Activated gamma-delta T cell treated with Interleukin-2 at 50 U/mL for 16 hours (primary cell): Measurements from ENCODE around the gene HLA-DOA.

Experiments
- DNase-seq: peaks from one replicate; pipeline ENCODE4 v3.0.0-alpha.2; 2020

The HLA-DOA gene

DNA sequence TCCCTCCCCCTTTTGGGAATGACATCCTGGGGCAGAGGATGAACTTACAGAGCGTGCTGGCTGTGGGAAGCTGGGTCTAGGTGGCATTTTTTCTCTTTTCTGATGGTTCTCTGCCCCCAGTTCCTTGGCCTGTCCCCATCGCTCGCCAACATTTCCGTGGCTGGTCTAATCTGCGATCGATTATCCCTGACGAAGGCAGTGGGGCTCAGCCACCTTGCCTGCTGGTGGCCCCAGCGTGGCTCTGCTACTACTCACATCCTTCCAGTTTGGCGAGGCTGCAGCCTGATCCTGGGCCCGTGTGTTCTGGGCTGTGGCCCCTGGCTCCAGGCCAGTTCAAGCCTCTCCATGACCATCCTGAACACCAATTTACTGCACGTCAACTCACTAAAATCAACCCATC lies 6.4 kb upstream of the HLA-DOA start:
- DNase-seq, result no peak

DNA sequence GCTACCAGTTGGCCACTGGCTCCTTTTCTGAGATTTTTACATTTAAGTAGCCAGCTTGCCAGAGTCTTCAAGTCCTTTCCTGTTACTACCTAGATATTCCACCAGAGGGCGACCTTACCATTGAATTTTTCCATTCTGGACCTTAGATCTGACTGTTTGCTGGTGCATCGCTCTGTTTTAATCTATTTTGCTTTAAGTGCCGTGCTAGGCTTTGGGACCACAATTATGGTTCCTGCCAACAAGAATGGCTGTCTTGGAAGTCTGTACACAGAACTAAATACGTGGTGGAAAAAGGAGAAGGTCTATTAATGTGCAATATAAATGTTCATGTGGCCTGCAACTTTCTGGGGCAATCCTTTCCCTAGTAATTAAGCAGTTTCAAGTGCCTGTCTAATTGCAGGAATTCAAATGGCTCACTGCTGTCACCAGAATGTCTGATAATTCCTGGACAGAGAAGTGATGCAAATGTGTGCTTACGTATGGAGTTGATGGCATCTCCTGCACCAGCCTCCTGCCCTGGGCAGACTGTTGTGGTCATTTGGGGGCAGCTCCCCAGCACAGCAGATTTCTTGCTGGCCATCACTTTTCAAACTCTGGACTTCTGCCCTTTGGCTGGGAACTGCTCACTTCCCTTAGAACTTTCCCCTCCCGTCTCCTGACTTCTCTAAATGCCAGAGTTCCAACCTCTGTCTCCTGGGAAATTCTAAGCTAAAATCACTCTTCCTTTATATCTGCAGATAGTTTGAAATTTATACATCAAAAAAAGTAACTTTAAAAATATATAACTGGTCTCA lies 5.6 kb upstream of the HLA-DOA start:
- peak; percentile 61 for DNase-seq

DNA sequence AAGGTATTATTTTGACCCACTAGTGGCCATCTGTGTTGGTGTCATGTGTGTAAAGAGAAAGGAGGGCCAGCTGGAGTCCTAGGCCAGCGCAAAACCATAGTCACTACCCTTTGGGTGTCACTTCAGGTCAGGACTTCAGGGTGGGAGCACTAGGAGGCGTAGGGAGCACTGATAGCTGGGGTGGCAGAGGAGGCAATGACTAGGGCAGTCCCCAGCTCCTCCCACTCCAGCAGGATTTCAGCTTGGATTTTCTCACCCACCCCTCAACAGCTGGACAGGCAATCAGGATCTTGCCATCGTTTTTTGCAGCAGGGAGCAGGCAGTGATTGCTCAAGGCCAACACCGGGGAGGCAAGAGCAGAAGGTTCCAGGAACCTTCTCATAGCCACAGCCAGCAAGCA lies 4.2 kb upstream of the HLA-DOA start:
- DNase-seq, result no peak

DNA sequence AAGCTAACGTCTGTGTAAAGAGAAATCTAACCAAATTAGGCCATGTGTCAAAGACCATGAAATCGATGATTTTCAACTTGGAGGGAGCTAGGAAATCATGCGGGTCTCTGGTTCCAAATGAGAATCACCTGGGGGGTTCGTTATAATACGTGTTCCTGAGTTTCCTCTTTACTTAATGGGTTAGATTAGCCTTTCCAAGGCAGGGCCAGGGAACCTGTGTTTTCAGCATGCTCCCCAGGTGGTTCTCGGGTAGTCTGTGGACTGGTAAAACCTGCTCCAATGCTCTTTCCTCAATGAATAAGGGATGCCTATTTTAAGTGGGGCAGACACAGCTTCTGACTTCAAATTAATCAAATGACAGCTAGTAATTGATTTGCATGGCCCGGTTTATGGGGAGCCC lies 965 bp upstream of the HLA-DOA start:
- DNase-seq, result no peak

DNA sequence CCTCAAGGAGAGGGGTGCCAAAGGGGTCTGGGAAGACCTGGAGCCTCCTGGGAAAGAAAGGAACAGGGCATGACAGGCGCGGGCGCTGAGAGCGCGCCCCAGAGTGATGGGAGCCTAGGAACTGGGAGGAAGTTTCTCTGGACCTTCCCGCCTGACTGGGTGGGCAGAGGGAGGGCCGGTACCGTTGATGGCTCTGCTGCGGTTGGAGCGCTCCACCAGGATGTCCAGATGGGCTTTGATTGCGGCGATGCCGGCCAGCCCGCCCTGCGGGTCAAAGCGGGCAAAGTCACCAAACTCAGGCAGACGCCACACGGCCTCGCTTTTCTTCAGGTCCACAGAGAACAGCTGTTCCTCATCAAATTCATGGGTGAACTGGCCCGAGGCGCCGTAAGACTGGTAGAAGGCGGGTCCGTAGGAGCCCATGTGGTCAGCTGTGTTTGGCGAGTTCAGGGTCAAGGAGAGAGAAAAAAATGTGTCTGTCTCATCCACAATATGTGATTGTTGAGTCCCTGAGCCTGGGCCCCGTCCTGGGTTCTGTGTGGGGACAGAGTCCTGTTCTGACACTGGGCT lies 1.5 kb downstream of the HLA-DOA start:
- no peak for DNase-seq

DNA sequence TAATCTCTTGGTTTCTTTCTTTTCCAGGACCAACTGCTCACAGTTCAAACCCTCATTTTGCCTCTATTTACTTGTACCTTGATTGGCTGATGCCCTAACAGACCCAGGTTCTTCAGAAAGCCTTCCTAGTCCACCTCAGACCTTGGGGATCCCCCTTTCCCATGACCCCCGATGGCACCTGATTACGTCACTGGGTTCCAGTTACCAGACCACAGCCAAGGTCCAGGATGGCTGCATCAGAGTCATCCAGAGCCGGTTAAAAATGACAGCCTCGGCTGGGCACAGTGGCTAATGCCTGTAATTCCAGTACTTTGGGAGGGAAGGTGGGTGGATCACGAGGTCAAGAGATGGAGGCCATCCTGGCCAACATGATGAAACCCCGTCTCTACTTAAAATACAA lies 4.5 kb downstream of the HLA-DOA start:
- no peak for DNase-seq

DNA sequence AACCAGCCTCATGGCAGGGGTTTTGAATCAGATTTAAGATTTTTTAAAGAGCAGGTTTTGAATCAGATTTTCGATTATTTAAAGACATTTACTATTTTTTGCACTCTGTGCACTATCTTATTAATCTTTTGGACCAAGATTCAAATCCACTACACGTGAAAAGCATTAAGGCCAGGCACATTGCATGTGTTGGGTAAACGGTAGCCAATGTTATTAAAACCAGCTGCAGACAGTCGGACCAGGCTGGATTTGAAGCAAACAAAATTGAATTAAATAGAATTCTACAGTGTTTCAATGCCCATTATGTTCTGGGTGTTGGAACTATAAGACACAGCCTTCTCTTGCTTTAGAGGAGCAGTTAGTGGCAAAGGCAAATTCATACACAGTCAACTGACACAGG lies 7.7 kb downstream of the HLA-DOA start:
- no peak for DNase-seq

DNA sequence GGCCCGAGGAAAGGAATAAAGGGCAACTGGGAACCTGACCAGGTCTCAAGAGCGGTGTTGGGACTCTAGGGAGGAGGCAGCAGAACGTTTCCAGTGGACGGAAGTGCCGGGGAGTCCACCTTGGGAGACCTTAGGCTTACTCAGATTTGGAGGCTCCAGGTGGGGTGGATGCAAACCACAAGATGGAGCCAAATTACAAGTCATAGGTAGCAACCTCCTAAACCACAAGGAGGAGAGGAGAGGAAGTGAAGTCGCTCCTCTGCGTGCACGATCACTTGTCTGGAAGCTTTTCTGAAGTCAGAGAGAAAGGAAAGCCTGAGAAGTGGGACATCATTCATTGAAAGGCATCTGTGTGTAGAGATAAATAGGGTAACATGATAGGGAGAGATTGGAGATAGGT lies 9.3 kb downstream of the HLA-DOA start:
- DNase-seq, result no peak

DNA sequence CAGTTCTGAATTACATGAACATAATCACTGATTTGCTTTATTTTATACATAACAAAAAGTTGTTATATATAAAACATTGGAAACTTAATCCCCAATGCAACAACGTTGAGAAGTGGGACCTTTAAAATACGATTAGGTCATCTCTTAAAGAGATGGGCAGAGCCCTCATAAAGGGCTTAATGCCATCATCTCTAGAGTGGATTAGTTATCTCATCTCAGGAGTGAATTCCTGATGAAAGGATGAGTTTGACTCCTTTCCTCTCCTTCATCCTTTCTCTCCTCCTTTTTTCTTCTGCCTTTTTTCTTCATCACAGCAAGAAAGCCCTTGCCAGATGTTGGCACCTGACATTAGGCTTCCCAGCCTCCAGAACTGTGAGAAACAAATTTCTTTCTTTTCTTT lies 13.9 kb downstream of the HLA-DOA start:
- DNase-seq, result no peak

DNA sequence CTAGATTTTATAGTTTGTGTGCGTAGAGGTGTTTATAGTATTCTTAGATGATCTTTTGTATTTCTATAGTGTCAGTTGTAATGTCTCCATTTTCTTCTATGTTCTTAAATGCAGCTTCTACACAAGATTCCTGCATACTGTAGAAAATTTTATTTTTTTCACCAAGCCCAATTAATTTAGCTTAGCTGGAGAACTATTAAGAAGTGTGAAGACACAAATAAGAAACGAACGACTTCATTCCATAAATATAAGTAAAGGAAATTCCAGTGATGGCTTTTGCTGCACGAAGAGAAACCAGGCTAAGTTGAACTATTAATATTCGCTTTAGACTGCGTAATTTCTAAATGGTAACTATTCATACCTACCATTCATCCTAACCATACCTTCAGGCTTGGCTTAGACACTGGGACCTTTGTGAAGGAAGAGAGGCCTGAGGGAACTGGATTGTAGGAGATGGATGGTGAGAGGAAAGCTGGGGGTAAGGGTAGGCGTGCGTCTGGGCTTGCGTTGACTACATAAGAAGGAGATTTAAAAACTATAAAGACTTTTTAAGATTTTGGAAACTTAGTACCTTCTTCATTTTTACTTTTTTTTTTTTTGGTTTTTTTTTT lies 15.9 kb downstream of the HLA-DOA start:
- DNase-seq, result no peak

DNA sequence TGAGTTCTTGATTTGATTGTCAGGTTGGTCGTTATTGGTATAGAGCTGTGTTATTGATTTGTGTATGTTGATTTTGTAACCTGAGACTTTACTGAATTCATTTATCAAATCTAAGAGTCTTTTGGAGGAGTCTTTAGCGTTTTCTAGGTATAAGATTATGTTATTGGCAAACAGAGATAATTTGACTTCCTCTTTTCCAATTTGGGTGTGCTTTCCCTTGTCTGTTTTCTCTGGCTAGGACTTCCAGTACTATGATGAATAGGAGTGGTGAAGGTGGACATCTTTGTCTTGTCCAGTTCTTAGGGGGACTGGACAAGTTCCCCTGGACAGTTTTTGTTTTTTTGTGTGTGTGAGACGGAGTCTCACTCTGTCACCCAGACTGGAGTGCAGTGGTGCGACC lies 17.4 kb downstream of the HLA-DOA start:
- no peak for DNase-seq

DNA sequence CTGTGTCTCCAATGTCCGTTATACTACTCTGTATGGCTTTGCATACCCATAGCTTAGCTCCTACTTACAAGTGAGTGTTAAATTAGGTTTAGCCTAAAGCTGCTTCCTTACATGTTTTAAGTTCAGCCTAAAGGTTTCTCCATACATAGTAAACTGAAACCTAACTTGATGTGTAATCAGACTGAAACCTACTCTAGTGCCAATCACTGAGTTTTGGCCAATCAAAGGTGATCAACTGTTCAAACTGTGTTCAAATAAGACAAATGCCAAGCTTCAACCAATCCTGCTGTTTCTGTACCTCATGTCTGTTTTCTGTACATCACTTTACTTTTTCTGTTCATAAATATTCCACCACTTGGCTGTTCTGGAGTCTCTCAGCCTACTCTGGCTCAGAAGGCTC lies 20.0 kb downstream of the HLA-DOA start:
- DNase-seq, result no peak

DNA sequence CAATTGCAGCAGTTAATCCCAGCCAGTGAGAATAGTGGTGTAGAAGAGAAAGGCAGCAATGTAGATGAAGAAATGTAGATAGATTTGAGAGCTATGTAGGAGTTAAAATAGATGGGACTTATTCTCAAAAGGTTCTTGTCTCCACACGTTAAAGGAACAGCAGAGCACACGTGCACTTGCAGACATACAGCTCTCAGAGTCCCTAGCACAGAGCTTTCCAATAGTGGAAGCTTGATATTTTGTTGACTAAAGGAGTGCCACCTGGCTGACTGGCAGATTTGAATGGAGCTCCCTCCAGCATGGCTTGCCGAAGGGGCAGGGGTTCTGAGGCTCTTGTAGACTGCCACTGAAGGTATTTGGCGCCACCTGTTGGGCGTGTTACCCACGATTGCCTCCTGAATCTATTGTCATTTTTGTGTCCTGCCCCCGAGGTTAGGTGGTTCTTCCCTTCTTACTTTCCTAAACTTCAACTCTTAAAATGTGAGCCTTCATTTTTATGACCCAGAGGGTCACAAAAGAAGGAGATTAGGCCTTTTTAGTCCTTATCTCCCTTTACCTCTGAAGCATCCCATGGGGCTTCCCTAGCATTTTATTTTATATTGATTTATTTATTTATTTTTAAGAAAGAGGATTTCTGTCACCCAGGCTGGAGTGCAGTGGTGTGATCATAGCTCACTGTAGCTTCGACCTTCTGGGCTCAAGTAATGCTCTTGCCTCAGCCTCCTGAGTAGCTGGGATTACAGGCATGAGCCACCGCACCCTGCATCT lies 24.6 kb downstream of the HLA-DOA start:
- peak; percentile 92 for DNase-seq

DNA sequence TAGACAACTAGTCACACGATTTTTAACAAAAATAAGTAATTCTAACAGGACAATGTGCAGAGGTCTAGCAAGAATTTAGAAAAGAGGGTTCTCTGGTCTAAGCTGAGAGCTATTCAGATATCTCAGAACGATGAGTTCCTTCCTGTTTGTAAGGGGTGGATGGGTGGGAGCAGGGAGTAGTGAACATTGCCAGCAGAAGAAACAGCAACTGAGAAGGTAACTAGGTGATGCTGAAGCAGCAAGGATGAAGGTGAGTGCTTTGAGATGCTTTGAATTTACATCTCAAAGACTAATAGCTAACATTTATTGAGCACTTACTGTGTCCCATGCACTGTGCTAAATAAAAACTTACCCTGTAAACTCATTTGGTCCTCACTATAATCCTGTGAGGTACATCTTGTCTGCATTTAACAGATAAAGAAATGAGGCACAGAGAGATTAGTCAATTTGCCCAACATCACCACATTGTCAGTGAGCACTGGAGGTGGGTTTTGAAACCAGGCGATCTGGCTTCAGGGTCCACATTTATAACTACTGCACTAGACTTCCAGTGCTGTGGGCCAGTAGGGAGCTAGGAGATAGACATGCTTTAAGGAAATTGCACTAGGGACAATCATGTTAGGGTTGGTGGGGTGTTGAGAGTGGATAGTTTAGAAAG lies 25.3 kb downstream of the HLA-DOA start:
- no peak for DNase-seq

DNA sequence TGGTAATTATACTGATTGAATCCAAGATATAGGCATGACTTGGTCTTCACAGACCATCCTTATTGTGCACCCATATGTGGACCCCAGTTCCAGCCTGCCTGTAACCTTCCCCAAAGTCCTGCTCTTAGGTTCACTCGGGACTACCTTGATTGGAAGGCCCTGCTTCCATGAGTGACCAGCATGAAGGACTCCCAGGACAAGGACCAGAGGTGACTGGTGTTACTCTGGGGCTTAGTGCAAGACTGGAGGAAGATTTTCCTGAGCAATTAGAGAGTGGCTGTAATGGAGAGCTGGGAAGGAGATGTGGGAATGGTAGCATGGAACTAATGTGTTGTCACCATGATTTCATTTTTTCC lies 25.9 kb downstream of the HLA-DOA start:
- DNase-seq, result no peak

DNA sequence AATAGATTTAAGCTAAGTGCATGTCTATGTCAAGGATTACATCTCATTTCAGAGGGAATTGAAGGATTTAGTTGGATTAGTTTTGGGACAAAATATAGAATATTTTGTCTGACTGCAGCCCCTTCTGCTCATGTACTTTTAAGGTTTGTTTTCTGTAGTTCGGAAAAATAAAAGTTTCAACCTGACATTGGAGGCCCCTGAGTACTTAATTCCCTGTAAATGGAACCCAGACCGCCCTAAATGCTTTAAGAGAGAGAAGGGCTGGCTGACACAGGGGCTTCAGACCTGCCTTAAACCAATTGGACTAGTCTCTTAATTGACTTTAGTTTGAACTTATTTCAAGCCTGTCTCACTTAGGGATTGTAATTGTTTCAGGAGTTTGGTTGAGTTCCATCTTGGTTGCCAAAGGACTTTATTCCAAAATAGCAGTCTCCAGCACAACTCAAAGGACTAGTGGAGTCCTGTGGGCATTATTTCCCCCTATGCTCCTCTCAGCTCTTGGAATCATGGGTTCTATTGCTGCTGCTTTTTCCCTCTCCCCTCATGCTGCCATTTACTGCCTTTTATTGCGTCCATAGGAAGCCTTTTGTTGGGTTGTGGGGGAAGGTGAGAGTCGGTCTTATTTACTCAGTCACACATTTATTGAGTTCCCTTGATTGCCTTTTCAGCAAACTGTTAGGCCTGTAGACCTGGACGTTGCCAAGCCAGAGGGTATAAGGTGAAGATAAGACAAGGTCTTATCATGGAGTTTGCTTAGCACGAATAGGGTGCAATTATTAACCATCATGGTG lies 26.5 kb downstream of the HLA-DOA start:
- no peak for DNase-seq

DNA sequence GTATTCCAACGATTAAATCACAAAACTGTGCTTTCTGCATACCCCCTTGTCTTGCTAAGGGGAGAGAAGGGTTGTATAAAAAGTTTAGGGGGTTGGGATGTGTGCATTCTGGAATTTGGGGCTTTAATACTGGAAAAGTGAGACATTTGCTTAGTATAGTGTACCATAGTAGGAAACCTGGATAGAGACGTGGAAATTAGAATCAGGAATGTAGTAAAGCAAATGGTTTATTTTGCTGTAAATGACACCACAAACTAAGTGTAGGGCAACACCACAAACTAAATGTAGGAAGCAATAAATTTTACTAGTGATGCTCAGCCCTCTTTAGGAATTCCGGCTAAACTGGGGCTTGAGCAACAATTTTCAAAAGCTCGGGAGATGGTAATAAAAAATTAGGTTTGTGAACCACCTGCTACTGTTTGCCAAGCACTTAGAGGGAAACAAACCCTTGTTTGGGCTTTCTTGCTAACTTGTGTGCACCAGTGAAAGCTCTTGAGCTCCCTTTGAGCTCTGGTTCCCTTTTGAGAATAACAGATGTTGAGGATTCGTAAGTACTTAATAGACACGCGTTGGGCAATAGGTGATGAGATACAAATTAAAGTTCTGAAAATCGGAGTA lies 27.2 kb downstream of the HLA-DOA start:
- DNase-seq, result no peak

DNA sequence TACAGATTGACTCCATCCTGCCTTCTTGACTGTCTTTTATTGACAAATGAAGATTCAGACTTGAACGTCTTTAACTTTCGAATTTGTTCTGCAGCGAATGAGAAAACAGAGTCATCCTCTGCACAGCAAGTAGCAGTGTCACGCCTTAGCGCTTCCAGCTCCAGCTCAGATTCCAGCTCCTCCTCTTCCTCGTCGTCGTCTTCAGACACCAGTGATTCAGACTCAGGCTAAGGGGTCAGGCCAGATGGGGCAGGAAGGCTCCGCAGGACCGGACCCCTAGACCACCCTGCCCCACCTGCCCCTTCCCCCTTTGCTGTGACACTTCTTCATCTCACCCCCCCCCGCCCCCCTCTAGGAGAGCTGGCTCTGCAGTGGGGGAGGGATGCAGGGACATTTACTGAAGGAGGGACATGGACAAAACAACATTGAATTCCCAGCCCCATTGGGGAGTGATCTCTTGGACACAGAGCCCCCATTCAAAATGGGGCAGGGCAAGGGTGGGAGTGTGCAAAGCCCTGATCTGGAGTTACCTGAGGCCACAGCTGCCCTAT lies 28.8 kb downstream of the HLA-DOA start:
- no peak for DNase-seq

DNA sequence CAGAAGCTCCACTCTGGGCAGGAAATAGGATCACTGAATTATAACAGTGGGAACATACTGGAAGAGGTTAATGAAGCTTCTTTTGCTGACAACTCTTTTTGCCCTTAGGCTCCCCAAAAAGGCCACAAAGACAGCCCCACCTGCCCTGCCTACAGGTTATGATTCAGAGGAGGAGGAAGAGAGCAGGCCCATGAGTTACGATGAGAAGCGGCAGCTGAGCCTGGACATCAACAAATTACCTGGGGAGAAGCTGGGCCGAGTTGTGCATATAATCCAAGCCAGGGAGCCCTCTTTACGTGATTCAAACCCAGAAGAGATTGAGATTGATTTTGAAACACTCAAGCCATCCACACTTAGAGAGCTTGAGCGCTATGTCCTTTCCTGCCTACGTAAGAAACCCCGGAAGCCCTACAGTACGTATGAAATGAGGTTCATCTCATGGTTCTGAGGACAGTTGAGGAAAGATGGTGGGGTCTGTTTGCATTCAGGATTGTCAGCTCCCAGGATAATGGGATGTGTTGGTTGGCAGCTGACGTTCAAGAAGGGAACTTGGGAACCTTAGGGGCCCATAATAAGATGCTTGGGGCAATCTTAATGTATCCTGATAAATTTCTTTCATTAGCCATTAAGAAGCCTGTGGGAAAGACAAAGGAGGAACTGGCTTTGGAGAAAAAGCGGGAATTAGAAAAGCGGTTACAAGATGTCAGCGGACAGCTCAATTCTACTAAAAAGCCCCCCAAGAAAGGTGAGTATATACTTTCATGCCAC lies 29.5 kb downstream of the HLA-DOA start:
- no peak for DNase-seq

DNA sequence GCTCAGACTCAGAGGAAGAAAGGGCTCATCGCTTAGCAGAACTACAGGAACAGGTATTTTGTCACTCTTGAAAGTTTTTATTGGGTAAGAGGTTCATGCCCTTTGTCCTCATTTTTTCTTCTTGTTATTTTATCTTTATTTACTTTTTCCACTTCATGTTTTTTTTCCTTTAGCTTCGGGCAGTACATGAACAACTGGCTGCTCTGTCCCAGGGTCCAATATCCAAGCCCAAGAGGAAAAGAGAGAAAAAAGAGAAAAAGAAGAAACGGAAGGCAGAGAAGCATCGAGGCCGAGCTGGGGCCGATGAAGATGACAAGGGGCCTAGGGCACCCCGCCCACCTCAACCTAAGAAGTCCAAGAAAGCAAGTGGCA lies 31.5 kb downstream of the HLA-DOA start:
- no peak for DNase-seq
